ENCODE data around the gene CBX6. TPM values are rescaled to one million over a fixed set of nuclear protein-coding genes. Genes with fewer than 3 reads are reported as not detected.

Gene CBX6
- total RNA-seq, 1 donor from 2014 or later = 22.1 TPM

- no peak for DNase-seq
These were observed 1.7 kb upstream of the CBX6 start for GRCh38 chr22:38873469-38874411.

DNA sequence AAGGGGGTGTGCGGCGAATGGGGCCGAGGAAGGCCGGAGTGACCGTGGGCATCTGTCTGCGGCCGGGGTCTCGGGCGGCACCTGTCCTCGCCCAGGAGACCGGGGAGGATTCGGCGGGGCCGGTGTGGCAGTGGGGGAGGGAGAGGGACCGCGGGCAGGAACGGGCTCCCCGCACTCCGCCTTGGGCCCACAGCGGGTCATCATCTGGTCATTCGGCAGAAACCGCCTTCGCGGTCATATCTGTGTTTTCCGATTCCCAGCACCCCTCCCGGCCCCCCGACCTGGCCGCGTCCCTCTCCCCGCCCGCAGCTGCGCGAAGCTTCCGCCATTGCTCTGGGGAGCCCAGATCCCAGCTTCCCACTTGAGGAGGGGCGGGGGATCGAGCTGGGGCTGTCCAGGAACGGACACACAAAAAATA is 824 bp upstream of the CBX6 start:
- DNase-seq = peak; percentile 48

- peak; percentile 32 for DNase-seq
These were observed 450 bp downstream of the CBX6 start for GRCh38 chr22:38871360-38872171.

- DNase-seq = no peak
These were observed 1.1 kb downstream of the CBX6 start for GRCh38 chr22:38870791-38871359.

- peak; percentile 92 for DNase-seq
These were observed 1.7 kb downstream of the CBX6 start for GRCh38 chr22:38870312-38870741.

GRCh38 chr22:38869663-38870062 is 2.4 kb downstream of the CBX6 start:
- no peak for DNase-seq

DNA sequence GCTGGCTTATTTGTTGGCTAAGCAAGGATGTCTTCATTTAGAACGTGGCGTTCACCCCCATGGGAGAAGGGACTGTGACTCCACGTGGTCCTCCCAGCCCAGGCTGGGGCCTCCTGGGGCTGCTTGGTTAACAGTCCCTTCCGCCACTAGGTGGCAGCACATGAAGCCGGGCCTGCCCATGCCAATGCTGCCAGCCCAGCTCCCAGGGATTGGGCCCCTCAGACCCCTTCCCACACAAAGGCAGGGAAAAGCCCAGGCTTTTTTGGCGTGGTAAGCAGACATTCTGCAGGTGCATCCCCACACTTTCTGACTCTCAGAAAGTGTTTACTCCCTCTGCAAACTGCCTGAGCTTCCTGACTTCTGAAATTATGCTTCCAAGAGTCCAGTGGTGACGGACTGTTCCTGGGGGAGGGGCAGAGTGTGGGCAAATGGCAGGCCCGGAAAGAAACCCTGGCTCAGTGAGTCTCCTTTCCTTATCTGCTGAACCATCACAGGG is 3.1 kb downstream of the CBX6 start:
- DNase-seq = peak; percentile 83

GRCh38 chr22:38868286-38868721 is 3.7 kb downstream of the CBX6 start:
- no peak for DNase-seq

DNA sequence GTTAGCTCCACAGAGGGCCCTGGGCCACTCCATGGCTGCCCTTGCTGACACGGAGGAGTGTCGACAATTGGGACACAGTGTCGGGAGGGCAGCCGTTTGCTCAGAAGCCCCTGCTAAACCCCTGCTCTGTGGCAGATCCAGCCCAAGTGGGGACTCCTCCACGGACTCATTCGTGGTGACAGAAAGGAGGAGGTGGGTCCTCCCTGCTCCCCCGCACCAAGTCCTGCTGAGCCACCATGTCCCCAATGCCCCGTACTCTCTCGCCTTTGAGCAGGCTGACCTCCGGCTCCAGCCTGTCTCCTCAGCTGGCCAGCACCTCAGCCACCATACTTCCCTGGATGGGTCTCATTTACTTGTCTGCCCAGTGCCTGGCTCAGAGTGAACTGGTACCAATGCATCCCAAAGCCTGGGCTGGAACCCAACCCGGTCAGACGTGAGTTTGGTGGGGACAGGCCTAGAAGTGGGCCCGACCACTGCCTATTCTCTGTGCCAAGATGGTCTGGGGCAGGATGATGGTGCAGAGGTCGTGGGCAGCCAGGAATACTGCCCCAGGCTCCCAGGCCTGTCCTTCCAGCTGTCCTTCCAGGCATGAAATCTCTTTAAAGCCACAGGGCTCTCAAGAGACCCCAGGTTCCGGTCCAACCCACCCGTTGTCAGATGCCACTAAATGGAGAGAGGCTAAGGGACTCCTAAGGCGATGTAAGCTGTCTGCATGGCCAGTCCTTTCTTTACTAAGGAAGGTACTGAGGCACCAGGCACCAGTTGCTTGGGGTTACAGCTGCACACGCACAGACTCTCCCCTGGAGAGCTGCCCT is 4.3 kb downstream of the CBX6 start:
- DNase-seq = no peak

DNA sequence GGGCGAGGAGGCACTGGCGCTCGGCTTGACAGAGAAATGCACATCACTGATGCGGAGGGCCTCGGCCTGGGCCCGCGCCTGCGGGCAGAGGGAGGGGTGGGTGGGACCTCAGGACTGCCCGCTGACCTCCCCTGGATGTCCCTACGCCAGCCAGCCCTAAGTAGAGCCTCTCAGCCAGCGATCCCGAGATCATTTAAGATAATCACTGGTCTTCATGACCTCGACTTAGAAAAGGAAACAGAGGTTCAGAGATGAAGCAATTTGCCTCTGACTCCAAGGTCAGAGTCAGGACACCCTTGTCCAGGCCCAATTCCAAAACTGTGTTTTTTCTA is 4.9 kb downstream of the CBX6 start:
- DNase-seq = no peak

DNA sequence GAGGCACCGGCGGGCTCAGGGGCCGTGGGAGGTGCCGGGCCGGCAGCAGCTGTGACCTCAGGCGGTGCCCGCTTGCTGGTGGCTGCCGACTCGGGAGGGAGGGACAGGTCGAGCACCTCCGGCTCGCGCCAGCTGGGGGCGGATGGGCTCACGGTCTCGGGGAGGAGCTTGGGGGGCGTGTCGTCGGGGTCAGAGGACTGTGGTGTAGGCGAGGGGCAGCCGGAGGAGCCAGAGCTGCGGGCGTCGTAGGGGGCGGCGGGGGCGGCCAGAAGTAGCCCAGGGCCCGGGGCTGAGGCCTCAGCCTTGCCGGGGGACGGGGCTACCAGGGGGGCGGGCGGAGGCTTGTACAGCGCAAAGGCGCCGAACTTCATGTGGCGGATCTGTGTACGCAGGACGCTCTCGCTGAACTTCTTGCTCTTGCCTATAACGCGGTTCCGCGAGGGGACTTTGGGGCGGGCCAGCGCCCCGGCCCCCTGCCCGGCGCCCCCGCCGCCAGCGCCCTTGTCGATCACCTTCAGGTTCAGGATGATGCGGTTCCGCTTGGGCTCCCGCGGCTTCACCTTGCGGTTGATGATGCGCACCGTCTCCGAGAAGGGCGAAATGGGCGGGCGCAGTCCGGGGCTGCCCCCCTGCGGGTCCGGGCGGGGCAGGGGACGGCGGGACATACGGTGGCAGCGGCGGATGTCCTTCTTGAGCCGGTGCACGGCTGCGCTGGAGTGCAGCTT is 5.5 kb downstream of the CBX6 start:
- DNase-seq = no peak

- DNase-seq = no peak
These were observed 6.0 kb downstream of the CBX6 start for GRCh38 chr22:38866024-38866398.

GRCh38 chr22:38865201-38866023 is 6.6 kb downstream of the CBX6 start:
- peak; percentile 20 for DNase-seq

GRCh38 chr22:38864361-38865191 is 7.4 kb downstream of the CBX6 start:
- DNase-seq = peak; percentile 35

GRCh38 chr22:38863531-38864131 is 8.4 kb downstream of the CBX6 start:
- no peak for DNase-seq

DNA sequence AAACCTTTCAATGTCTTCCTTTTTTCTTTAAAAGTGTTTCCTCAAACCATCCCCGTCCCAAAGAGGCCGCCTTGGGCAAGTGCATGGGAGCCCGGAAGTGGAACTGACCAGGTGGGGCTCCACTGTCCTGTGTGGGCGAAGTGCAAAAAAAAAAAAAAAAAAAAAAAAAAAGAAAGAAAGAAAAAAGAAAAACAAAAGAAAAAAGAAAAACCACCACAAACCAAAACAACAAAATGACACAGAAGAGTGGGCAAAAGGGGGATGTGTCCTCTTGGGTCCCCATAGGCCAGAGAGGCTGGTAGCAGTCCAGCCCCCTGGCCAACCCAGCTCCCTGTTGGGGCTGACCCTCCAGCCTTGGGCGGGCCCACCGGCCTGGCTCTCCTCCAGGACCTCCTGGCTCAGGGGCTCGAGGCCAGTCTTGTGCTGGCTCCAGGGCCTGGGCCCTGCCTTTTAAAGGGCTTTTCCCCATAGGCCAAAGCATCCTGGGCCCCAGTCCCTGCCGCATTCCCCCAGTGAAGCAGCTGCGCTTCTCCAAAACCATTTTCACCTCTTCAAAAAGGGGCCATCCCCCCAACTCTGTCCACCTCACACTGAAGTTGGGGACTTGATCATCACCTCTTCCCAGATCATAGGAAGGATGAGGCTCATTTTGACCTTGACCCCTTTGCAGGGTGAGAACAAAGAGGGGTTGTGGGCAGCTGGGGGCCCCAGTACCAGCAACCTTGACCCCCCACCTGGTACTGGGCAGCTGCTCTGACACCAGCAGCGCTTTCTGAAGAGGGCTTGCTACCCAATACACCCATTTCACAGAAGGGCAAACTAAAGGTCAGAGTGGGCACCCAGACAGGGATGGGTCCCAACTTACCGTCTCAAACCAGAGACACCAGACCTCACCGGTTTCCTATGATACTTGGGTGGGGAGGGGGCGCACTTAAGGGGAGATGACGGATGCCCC is 9.4 kb downstream of the CBX6 start:
- no peak for DNase-seq

- no peak for DNase-seq
These were observed 10.1 kb downstream of the CBX6 start for GRCh38 chr22:38861927-38862326.
